ENCODE data around the gene WWP2. TPM values are rescaled to one million over a fixed set of nuclear protein-coding genes. Genes with fewer than 3 reads are reported as not detected.

WWP2 gene
- total RNA-seq, 1 experiment from 2014 or later, result 38.8 TPM

- H3K27ac ChIP-seq, result no peak overlapping the region
- H3K9me3 ChIP-seq (ENCODE audit: insufficient read depth, low read depth), result no peaks in the 10 kb centered on the region
- no peaks in the 10 kb centered on the region for H3K79me2 ChIP-seq (ENCODE audit: low read depth)
- DNase-seq, result no peak
- peaks cover 12% of the 10 kb centered on the region; the same call in 1 of the 2 replicates for H3K36me3 ChIP-seq (ENCODE audit: low read depth)
- no peaks in the 10 kb centered on the region for H3K9me2 ChIP-seq (ENCODE audit: insufficient read depth)
- no TSS peak for BruUV-seq (replicated peaks)
- no peak overlapping the region for H3K4me3 ChIP-seq
- H3K27me3 ChIP-seq (ENCODE audit: insufficient read depth, low read depth), result no peaks in the 10 kb centered on the region
- TF ChIP-seq CTCF (conservative IDR thresholded peaks at IDR 0.05), result no peak
- TF ChIP-seq EZH2 (IDR thresholded peaks at IDR 0.05; ENCODE audit: low read depth), result no peak
- H2AFZ ChIP-seq, result no peak overlapping the region
- no peaks in the 10 kb centered on the region for H3K4me1 ChIP-seq (replicated peaks; ENCODE audit: insufficient read depth)
- no peaks in the 10 kb centered on the region for H3F3A ChIP-seq (ENCODE audit: insufficient read depth, low read depth)
- ChIA-PET POLR2A (ENCODE audit: unreplicated experiment) (no interaction called here), CTCF (no interaction called here)
- intact Hi-C loops (cut with micrococcal nuclease; ENCODE audit: unreplicated experiment), result no loop called here
- H3K4me2 ChIP-seq, result no peak overlapping the region
- 0 out of 2 replicates have a peak, but pooled peaks cover 3% of the 10 kb centered on the region for H4K20me1 ChIP-seq (ENCODE audit: insufficient read depth)
Measured at GRCh38 chr16:69874271-69874670, 112.1 kb downstream of the WWP2 start.

GRCh38 chr16:69880640-69881133 lies 118.6 kb downstream of the WWP2 start:
- Histone ChIP-seq H3K79me2 (ENCODE audit: low read depth) (no peaks in the 10 kb centered on the region), H3K27ac (no peak overlapping the region), H4K20me1 (ENCODE audit: insufficient read depth) (no peaks in the 10 kb centered on the region), H3K4me2 (no peak overlapping the region), H3K9me2 (ENCODE audit: insufficient read depth) (no peaks in the 10 kb centered on the region), H3K4me1 (replicated peaks; ENCODE audit: insufficient read depth) (no peaks in the 10 kb centered on the region), H3K9me3 (ENCODE audit: insufficient read depth, low read depth) (no peaks in the 10 kb centered on the region), H3K4me3 (no peak overlapping the region), H2AFZ (no peak overlapping the region), H3F3A (ENCODE audit: insufficient read depth, low read depth) (peaks cover 4% of the 10 kb centered on the region; the same call in 1 of the 2 replicates), H3K27me3 (ENCODE audit: insufficient read depth, low read depth) (no peaks in the 10 kb centered on the region), H3K36me3 (ENCODE audit: low read depth) (peaks cover 13% of the 10 kb centered on the region)
- DNase-seq, result no peak
- BruUV-seq (replicated peaks), result no TSS peak
- ChIA-PET CTCF (no interaction called here), POLR2A (ENCODE audit: unreplicated experiment) (no interaction called here)
- TF ChIP-seq EZH2 (IDR thresholded peaks at IDR 0.05; ENCODE audit: low read depth) (no peak), CTCF (conservative IDR thresholded peaks at IDR 0.05) (no peak)
- intact Hi-C loops (cut with micrococcal nuclease; ENCODE audit: unreplicated experiment), result no loop called here

GRCh38 chr16:69881141-69881540 lies 119.0 kb downstream of the WWP2 start:
- Histone ChIP-seq H3K36me3 (ENCODE audit: low read depth) (peaks cover 13% of the 10 kb centered on the region), H3K4me2 (no peak overlapping the region), H3K79me2 (ENCODE audit: low read depth) (no peaks in the 10 kb centered on the region), H3K9me3 (ENCODE audit: insufficient read depth, low read depth) (no peaks in the 10 kb centered on the region), H3K27ac (no peak overlapping the region), H3K4me3 (no peak overlapping the region), H3K9me2 (ENCODE audit: insufficient read depth) (no peaks in the 10 kb centered on the region), H4K20me1 (ENCODE audit: insufficient read depth) (no peaks in the 10 kb centered on the region), H3K27me3 (ENCODE audit: insufficient read depth, low read depth) (no peaks in the 10 kb centered on the region), H3F3A (ENCODE audit: insufficient read depth, low read depth) (peaks cover 4% of the 10 kb centered on the region; the same call in 1 of the 2 replicates), H2AFZ (no peak overlapping the region), H3K4me1 (replicated peaks; ENCODE audit: insufficient read depth) (no peaks in the 10 kb centered on the region)
- BruUV-seq (replicated peaks), result no TSS peak
- POLR2A ChIA-PET (ENCODE audit: unreplicated experiment), result no interaction called here
- CTCF ChIA-PET, result no interaction called here
- no peak for DNase-seq
- intact Hi-C loops (cut with micrococcal nuclease; ENCODE audit: unreplicated experiment), result no loop called here
- no peak for TF ChIP-seq EZH2 (IDR thresholded peaks at IDR 0.05; ENCODE audit: low read depth)
- TF ChIP-seq CTCF (conservative IDR thresholded peaks at IDR 0.05), result no peak
